Bronchus fibroblast of lung (primary cell): ENCODE measurements around the gene PTEN. TPM values are rescaled to one million over a fixed set of nuclear protein-coding genes. Genes with fewer than 3 reads are reported as not detected.

ENCODE experiments used
- total RNA-seq: library from RNA; depleted of rRNA; stranded (reverse); fragments of >200 nt; gene quantifications from 2 replicates; pipeline ENCODE4 v1.2.3, GENCODE V29; 2015

The PTEN gene
- 29.4 and 37.6 TPM in 2 replicates for total RNA-seq

GRCh38 chr10:87863053-87863943 is at the start of gene PTEN, which contains the start of gene KLLN:
Gene PTEN (plus strand): TSS chr10:87863625. CDS start chr10:87864470, 845 bp downstream.
Gene KLLN (minus strand): TSS chr10:87863533. CDS start chr10:87862487, 1,046 bp downstream.

GRCh38 chr10:87817609-87818504 is 45.6 kb upstream of the PTEN start, which contains the start of gene ATAD1:
Gene ATAD1 (minus strand): TSS chr10:87818226. CDS start chr10:87814599, 3,627 bp downstream.

Other genes starting within 250 kb of the PTEN start
- gene PAPSS2, start 203.7 kb upstream of the PTEN start, total RNA-seq = 39.5 and 41.7 TPM in 2 replicates
- 17.7 and 18.8 TPM in 2 replicates for gene ATAD1, start 45.4 kb upstream of the PTEN start, total RNA-seq
- 0.30 and 0.34 TPM in 2 replicates for gene KLLN, start 92 bp upstream of the PTEN start, total RNA-seq